ENCODE results near the gene PTCHD1.

The PTCHD1 gene

GRCh38 chrX:23386726-23387125 lies 52.1 kb downstream of the PTCHD1 start:
- Histone ChIP-seq H3K4me3 (ENCODE audit: insufficient read depth, low read length, poor library complexity, severe bottlenecking) (no peak overlapping the region), H3K9ac (ENCODE audit: low read length) (no peak overlapping the region), H3K9me3 (ENCODE audit: insufficient read depth, low read length) (no peaks in the 10 kb centered on the region), H3K27ac (ENCODE audit: low read depth, low read length) (no peak overlapping the region), H3K79me2 (ENCODE audit: insufficient read depth, low read length) (no peaks in the 10 kb centered on the region), H3K9me2 (replicated peaks; ENCODE audit: insufficient read depth, low read length) (no peaks in the 10 kb centered on the region), H3F3A (ENCODE audit: insufficient read depth) (no peaks in the 10 kb centered on the region), H2AFZ (ENCODE audit: low read depth, low read length, severe bottlenecking) (no peak overlapping the region), H3K27me3 (ENCODE audit: low read length) (no peaks in the 10 kb centered on the region), H3K36me3 (ENCODE audit: low read length) (no peaks in the 10 kb centered on the region), H4K20me1 (ENCODE audit: low read depth, low read length) (no peaks in the 10 kb centered on the region), H3K4me2 (ENCODE audit: low read depth, low read length, poor library complexity, severe bottlenecking) (no peak overlapping the region)
- no peak for TF ChIP-seq EZH2phosphoT487 (conservative IDR thresholded peaks at IDR 0.05; ENCODE audit: low read length)
- TF ChIP-seq, protein P1, sequence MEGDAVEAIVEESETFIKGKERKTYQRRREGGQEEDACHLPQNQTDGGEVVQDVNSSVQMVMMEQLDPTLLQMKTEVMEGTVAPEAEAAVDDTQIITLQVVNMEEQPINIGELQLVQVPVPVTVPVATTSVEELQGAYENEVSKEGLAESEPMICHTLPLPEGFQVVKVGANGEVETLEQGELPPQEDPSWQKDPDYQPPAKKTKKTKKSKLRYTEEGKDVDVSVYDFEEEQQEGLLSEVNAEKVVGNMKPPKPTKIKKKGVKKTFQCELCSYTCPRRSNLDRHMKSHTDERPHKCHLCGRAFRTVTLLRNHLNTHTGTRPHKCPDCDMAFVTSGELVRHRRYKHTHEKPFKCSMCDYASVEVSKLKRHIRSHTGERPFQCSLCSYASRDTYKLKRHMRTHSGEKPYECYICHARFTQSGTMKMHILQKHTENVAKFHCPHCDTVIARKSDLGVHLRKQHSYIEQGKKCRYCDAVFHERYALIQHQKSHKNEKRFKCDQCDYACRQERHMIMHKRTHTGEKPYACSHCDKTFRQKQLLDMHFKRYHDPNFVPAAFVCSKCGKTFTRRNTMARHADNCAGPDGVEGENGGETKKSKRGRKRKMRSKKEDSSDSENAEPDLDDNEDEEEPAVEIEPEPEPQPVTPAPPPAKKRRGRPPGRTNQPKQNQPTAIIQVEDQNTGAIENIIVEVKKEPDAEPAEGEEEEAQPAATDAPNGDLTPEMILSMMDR (IDR thresholded peaks at IDR 0.05; ENCODE audit: insufficient read depth, low read length, poor library complexity, severe bottlenecking), result no peak

DNA sequence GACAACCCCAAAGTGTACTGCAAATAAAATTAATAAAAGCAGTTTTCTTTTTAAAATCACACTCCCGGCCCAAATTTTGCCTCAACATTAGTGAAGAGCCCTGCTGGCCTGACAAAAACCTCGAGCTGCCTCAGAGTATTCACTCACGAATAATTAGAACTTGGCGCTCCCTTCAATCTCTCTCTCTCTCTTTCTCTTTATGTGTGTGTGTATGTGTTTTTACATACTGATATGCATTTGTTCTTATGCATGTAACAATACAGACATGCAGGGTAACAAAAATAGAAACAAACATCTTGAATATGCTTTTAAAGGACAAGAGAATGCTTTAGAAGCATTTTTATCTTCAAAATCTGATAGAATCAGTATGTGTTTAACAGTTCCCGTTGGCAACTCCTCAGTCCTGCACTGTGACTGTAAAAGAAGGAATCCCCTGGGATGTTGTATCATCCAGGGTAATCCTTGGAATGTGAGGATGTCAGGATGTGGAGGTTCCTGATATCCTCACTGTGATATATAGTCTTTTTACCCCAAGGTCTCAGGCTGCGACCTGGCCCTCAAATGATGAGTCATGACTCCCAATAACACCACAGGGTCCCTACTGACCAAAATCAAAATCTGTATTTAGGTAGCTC lies 53.0 kb downstream of the PTCHD1 start:
- Histone ChIP-seq H3K4me3 (ENCODE audit: insufficient read depth, low read length, poor library complexity, severe bottlenecking) (no peak overlapping the region), H3K9me2 (replicated peaks; ENCODE audit: insufficient read depth, low read length) (no peaks in the 10 kb centered on the region), H3K9me3 (ENCODE audit: insufficient read depth, low read length) (no peaks in the 10 kb centered on the region), H3K27ac (ENCODE audit: low read depth, low read length) (no peak overlapping the region), H3K27me3 (ENCODE audit: low read length) (no peaks in the 10 kb centered on the region), H3K79me2 (ENCODE audit: insufficient read depth, low read length) (no peaks in the 10 kb centered on the region), H3K36me3 (ENCODE audit: low read length) (no peaks in the 10 kb centered on the region), H2AFZ (ENCODE audit: low read depth, low read length, severe bottlenecking) (no peak overlapping the region), H3K4me2 (ENCODE audit: low read depth, low read length, poor library complexity, severe bottlenecking) (no peak overlapping the region), H4K20me1 (ENCODE audit: low read depth, low read length) (no peaks in the 10 kb centered on the region), H3K9ac (ENCODE audit: low read length) (no peak overlapping the region), H3F3A (ENCODE audit: insufficient read depth) (no peaks in the 10 kb centered on the region)
- TF ChIP-seq, protein P1 (IDR thresholded peaks at IDR 0.05; ENCODE audit: insufficient read depth, low read length, poor library complexity, severe bottlenecking), result no peak
- no peak for TF ChIP-seq EZH2phosphoT487 (conservative IDR thresholded peaks at IDR 0.05; ENCODE audit: low read length)

GRCh38 chrX:23389196-23389792 lies 54.6 kb downstream of the PTCHD1 start:
- Histone ChIP-seq H3K9me2 (replicated peaks; ENCODE audit: insufficient read depth, low read length) (no peaks in the 10 kb centered on the region), H3K9ac (ENCODE audit: low read length) (no peak overlapping the region), H3K27ac (ENCODE audit: low read depth, low read length) (no peak overlapping the region), H3K36me3 (ENCODE audit: low read length) (no peaks in the 10 kb centered on the region), H3K4me3 (ENCODE audit: insufficient read depth, low read length, poor library complexity, severe bottlenecking) (no peak overlapping the region), H3F3A (ENCODE audit: insufficient read depth) (no peaks in the 10 kb centered on the region), H3K9me3 (ENCODE audit: insufficient read depth, low read length) (no peaks in the 10 kb centered on the region), H2AFZ (ENCODE audit: low read depth, low read length, severe bottlenecking) (no peak overlapping the region), H3K79me2 (ENCODE audit: insufficient read depth, low read length) (no peaks in the 10 kb centered on the region), H3K27me3 (ENCODE audit: low read length) (no peaks in the 10 kb centered on the region), H4K20me1 (ENCODE audit: low read depth, low read length) (no peaks in the 10 kb centered on the region), H3K4me2 (ENCODE audit: low read depth, low read length, poor library complexity, severe bottlenecking) (no peak overlapping the region)
- no peak for TF ChIP-seq EZH2phosphoT487 (conservative IDR thresholded peaks at IDR 0.05; ENCODE audit: low read length)
- TF ChIP-seq, protein P1 (IDR thresholded peaks at IDR 0.05; ENCODE audit: insufficient read depth, low read length, poor library complexity, severe bottlenecking), result no peak
